ENCODE measurements around the gene MGME1. TPM values are rescaled to one million over a fixed set of nuclear protein-coding genes. Genes with fewer than 3 reads are reported as not detected.

The MGME1 gene
- total and polyA plus RNA-seq, 9 of the 15 experiments (the other 6 are each of a cell fraction or from before 2014, with no cell fraction given), result 13.4 to 45.1 (median 30.6) TPM

- Histone ChIP-seq H3K27me3 (ENCODE audit: control insufficient read depth in 2 of 2, insufficient read depth in 2 of 2, low read length in 2 of 2) (no peaks in the 10 kb centered on the region), H3K79me2 (ENCODE audit: control insufficient read depth, insufficient read depth, low read length) (peaks cover 100% of the 10 kb centered on the region), H4K20me1 (replicated peaks; ENCODE audit: control insufficient read depth, insufficient read depth, low read length) (peaks cover 33% of the 10 kb centered on the region), H3K4me2 (ENCODE audit: insufficient read depth, low read length) (peak overlapping the region; percentile 33), H3K9me3 (replicated peaks; ENCODE audit: control insufficient read depth, insufficient read depth, low read depth, low read length) (no peaks in the 10 kb centered on the region), H3K4me3 (no peak overlapping the region), H3K36me3 (ENCODE audit: control insufficient read depth, insufficient read depth, low read length) (peaks cover 73% of the 10 kb centered on the region), H3K9me1 (ENCODE audit: control insufficient read depth, insufficient read depth, low read length) (peaks cover 3% of the 10 kb centered on the region), H3K4me1 (replicated peaks in 1 of 2; ENCODE audit: control insufficient read depth in 2 of 2, insufficient read depth in 2 of 2, low read length in 2 of 2) (peaks cover 21 to 56% of the 10 kb centered on the region in 2 experiments), H2AFZ (ENCODE audit: low read depth, low read length) (no peak overlapping the region), H3K27ac (ENCODE audit: extremely low read depth, low read depth, low read length) (peak overlapping the region; percentile 64), H3K9ac (ENCODE audit: insufficient read depth in 1 of 2, low read depth in 2 of 2, low read length in 2 of 2) (peak overlapping the region in 1 of 2 experiments; percentile 42; a peak in 2 of 4 replicates)
- CTCF ChIA-PET (ENCODE audit: low intra/inter-chr PET ratio), result no interaction called here
- intact Hi-C loops (cut with micrococcal nuclease) (no loop called here), in situ Hi-C loops (cut with MboI) (no loop called here)
- 26% methylated on average over 4 of the region's 5 CpGs for WGBS (ENCODE audit: insufficient coverage, low coverage, missing lambda C conversion rate)
- no peak for ATAC-seq
- POLR2A ChIA-PET, result interaction anchor here (1.0 to 4.3 kb wide), 5 partner anchors 9 to 281 kb away, joined by 3 to 42 read pairs (median 4); partner anchors contain the start of genes MGME1 and SNX5
- TF ChIP-seq SLC30A9 (CRISPR knock-in tag; IDR thresholded peaks at IDR 0.05) (no peak), ZNF316 (IDR thresholded peaks at IDR 0.05) (no peak), ESRRA (IDR thresholded peaks at IDR 0.05; ENCODE audit: borderline replicate concordance, low read depth) (no peak), YY1 (IDR thresholded peaks at IDR 0.05; ENCODE audit: borderline replicate concordance in 1 of 3, control insufficient read depth in 1 of 3, extremely low read depth in 1 of 3, insufficient read depth in 3 of 3, insufficient read length in 1 of 3, insufficient replicate concordance in 2 of 3, low read depth in 1 of 3, low read length in 2 of 3) (peak in 1 of 3 experiments; percentile 15), U2AF2 (optimal IDR thresholded peaks at IDR 0.05; ENCODE audit: low read depth, low read length) (no peak), ZNF830 (CRISPR knock-in tag; IDR thresholded peaks at IDR 0.05) (no peak), ZNF766 (CRISPR knock-in tag; conservative IDR thresholded peaks at IDR 0.05) (0 out of 2 replicates have a peak, but pooled peaks have one; percentile 3), SP2 (IDR thresholded peaks at IDR 0.05; ENCODE audit: extremely low read depth, low read depth, low read length, poor library complexity, severe bottlenecking) (no peak)
- FAIRE-seq, result no peak
- no peak for DNase-seq (ENCODE audit: extremely low read depth in 1 of 4, low spot score in 3 of 4)
- BruUV-seq (replicated peaks), result no TSS peak
These were observed 9.6 kb upstream of the MGME1 start for GRCh38 chr20:17959257-17959627.
